Loucy (cell line): Measurements from ENCODE around the gene PDZD8.

Source experiments
- H2AFZ ChIP-seq: fragments of 200-600 bp; sonication (generic); 2 replicates; pipeline ENCODE4 v1.6.0; 2016; ENCODE audit warnings: antibody characterized with exemption, mild to moderate bottlenecking, low read length, moderate library complexity
- H3F3A ChIP-seq: fragments of 200-600 bp; 2 replicates; pipeline ENCODE4 v1.6.0; 2016; ENCODE audit warnings: antibody characterized with exemption, low read depth, mild to moderate bottlenecking
- H3K27me3 ChIP-seq: fragments of 200-600 bp; sonication (generic); 2 replicates; pipeline ENCODE4 v1.6.1; 2014; ENCODE audit warnings: low read length, mild to moderate bottlenecking; ENCODE audit not compliant: insufficient read depth, poor library complexity, severe bottlenecking
- H3K36me3 ChIP-seq: fragments of 200-600 bp; sonication (generic); 2 replicates; pipeline ENCODE4 v1.6.1; 2016; ENCODE audit warnings: low read length; ENCODE audit not compliant: insufficient read depth
- H3K4me1 ChIP-seq: fragments of 200-600 bp; sonication (generic); 2 replicates; pipeline ENCODE4 v1.5.1; 2014; ENCODE audit warnings: low read length, mild to moderate bottlenecking; ENCODE audit not compliant: insufficient read depth, poor library complexity, severe bottlenecking
- H3K4me2 ChIP-seq: fragments of 200-600 bp; sonication (generic); 2 replicates; pipeline ENCODE4 v1.6.0; 2014; ENCODE audit warnings: antibody characterized with exemption, low read length, low read depth, mild to moderate bottlenecking; ENCODE audit not compliant: poor library complexity, severe bottlenecking
- H3K4me3 ChIP-seq: fragments of 200-600 bp; sonication (generic); 2 replicates; pipeline ENCODE4 v1.5.1; 2014; ENCODE audit warnings: low read length, mild to moderate bottlenecking, mixed read lengths; ENCODE audit not compliant: poor library complexity, severe bottlenecking
- H3K79me2 ChIP-seq: fragments of 200-600 bp; sonication (generic); 2 replicates; pipeline ENCODE4 v1.6.1; 2014; ENCODE audit warnings: low read length; ENCODE audit not compliant: insufficient read depth
- H3K9ac ChIP-seq: fragments of 200-600 bp; sonication (generic); 2 replicates; pipeline ENCODE4 v1.6.0; 2014; ENCODE audit warnings: mild to moderate bottlenecking, low read depth, low read length, moderate library complexity; ENCODE audit not compliant: poor library complexity, severe bottlenecking
- H3K9me2 ChIP-seq: fragments of 200-600 bp; sonication (generic); replicated peaks from 2 replicates; pipeline ENCODE4 v1.6.1; 2016; ENCODE audit warnings: low read depth, low read length, mixed read lengths
- H3K9me3 ChIP-seq: fragments of 200-600 bp; sonication (generic); 2 replicates; pipeline ENCODE4 v1.6.1; 2014; ENCODE audit warnings: mild to moderate bottlenecking, antibody characterized with exemption, low read length, low read depth; ENCODE audit not compliant: insufficient read depth
- H4K20me1 ChIP-seq: fragments of 200-600 bp; sonication (generic); 2 replicates; pipeline ENCODE4 v1.6.0; 2014; ENCODE audit warnings: antibody characterized with exemption, low read length, mild to moderate bottlenecking; ENCODE audit not compliant: insufficient read depth, poor library complexity, severe bottlenecking
- CTCF ChIP-seq: fragments of 200-600 bp; sonication (generic); conservative IDR thresholded peaks from 2 replicates; pipeline ENCODE4 v1.5.1; 2014; ENCODE audit warnings: mild to moderate bottlenecking, antibody characterized with exemption, low read length
- EZH2phosphoT487 ChIP-seq: fragments of 200-600 bp; IDR thresholded peaks from 2 replicates; pipeline ENCODE4 v1.6.1; 2018; ENCODE audit warnings: antibody characterized with exemption, mild to moderate bottlenecking, moderate library complexity, borderline replicate concordance

Gene PDZD8

GRCh38 chr10:117274509-117274908 lies 100.7 kb downstream of the PDZD8 start:
- no peak overlapping the region for H2AFZ ChIP-seq
- TF ChIP-seq EZH2phosphoT487: no peak
- no peak for TF ChIP-seq CTCF
- H3F3A ChIP-seq: peaks cover 10% of the 10 kb centered on the region; the same call in 1 of the 2 replicates

DNA sequence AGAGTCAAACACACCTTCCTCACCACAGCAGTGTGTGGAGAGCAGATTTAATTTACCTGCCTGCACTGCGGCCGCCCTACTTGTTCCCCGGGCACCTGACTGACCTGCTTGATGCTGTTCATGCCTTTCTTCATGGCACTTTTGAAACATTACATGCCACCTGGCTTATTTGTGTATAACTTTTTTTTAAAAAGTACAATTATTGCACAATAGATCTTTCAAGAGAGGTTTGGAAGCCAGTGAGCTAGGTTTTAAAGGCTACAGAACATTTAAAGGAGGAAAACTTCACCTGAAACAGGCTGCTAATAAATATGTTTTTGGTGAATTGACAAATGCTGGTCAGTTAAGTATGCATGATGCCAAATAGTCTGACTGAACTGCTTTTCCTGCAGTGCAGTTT lies 101.3 kb downstream of the PDZD8 start:
- no peak overlapping the region for H3K4me3 ChIP-seq
- H3K4me2 ChIP-seq: no peak overlapping the region
- no peaks in the 10 kb centered on the region for H3K4me1 ChIP-seq
- peaks cover 6% of the 10 kb centered on the region; the same call in 1 of the 2 replicates for H3F3A ChIP-seq
- no peak for TF ChIP-seq EZH2phosphoT487
- no peak for TF ChIP-seq CTCF
- no peaks in the 10 kb centered on the region for H3K79me2 ChIP-seq
- peaks cover 12% of the 10 kb centered on the region for H4K20me1 ChIP-seq
- H3K27me3 ChIP-seq: no peaks in the 10 kb centered on the region
- peaks cover 3% of the 10 kb centered on the region; the same call in 1 of the 2 replicates for H3K36me3 ChIP-seq
- no peak overlapping the region for H3K9ac ChIP-seq
- H2AFZ ChIP-seq: no peak overlapping the region
- H3K9me2 ChIP-seq: no peaks in the 10 kb centered on the region
- H3K9me3 ChIP-seq: no peaks in the 10 kb centered on the region

More at GRCh38 chr10:117274509-117274908, 100.7 kb downstream of the PDZD8 start:
- no peak overlapping the region for H3K4me2 ChIP-seq
- H3K9me2 ChIP-seq: no peaks in the 10 kb centered on the region
- H3K9me3 ChIP-seq: no peaks in the 10 kb centered on the region
- no peaks in the 10 kb centered on the region for H3K27me3 ChIP-seq
- H3K4me3 ChIP-seq: no peak overlapping the region
- H3K36me3 ChIP-seq: peaks cover 8% of the 10 kb centered on the region; the same call in 1 of the 2 replicates
- no peaks in the 10 kb centered on the region for H3K4me1 ChIP-seq
- no peak overlapping the region for H3K9ac ChIP-seq
- H3K79me2 ChIP-seq: no peaks in the 10 kb centered on the region
- peaks cover 17% of the 10 kb centered on the region for H4K20me1 ChIP-seq

DNA sequence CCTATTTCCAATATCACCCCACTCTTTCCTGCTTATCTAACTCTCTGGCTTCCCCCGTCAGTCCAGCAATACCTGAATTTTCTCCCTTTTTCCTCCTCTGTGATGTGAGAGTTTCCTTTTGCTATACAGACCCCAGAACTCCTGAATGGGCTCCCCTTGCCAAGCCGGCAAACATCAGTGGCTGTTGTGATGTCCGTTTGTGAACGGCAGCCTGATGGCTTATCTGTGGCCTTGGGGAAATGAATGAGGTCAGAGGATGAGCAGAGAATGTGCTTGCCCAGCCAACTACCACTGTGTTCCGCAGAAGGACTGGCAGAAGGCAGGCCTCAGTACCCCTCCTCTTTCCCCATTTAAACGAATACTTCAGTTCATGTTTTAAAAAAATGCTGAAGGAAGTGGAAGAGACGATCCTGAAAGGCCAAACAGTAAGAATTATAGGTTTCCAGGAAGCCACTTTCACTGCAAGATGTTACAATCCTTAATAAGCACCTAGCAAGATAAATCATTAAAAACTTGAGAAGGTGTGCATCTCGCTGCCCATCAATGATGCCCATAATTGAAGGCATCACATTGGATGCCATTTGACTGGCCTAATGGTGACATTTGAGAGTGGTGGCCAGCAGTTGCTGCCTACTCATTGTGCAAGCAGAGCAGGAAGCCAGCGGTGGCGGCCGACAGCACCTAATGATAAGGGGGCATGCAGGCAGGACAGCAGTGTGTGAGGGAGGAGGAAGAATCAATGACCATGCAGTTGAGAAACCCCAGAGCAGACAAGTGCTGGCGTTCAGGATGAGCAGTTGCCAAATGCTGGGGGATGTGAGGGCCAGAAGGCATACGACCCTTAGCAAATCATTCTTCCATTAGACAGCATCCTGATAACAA lies 102.8 kb downstream of the PDZD8 start:
- H3K4me1 ChIP-seq: peaks cover 4% of the 10 kb centered on the region
- no peak overlapping the region for H2AFZ ChIP-seq
- no peaks in the 10 kb centered on the region for H3K9me3 ChIP-seq
- TF ChIP-seq CTCF (no peak), EZH2phosphoT487 (no peak)
- H3K4me2 ChIP-seq: no peak overlapping the region
- no peaks in the 10 kb centered on the region for H3K27me3 ChIP-seq
- no peaks in the 10 kb centered on the region for H3K9me2 ChIP-seq
- H3K36me3 ChIP-seq: no peaks in the 10 kb centered on the region
- peaks cover 1% of the 10 kb centered on the region for H4K20me1 ChIP-seq
- no peaks in the 10 kb centered on the region for H3K79me2 ChIP-seq
- 0 out of 2 replicates have a peak, but pooled peaks cover 4% of the 10 kb centered on the region for H3F3A ChIP-seq
- H3K9ac ChIP-seq: no peak overlapping the region
- H3K4me3 ChIP-seq: no peak overlapping the region
